ENCODE measurements around the gene MS4A5. TPM values are rescaled to one million over a fixed set of nuclear protein-coding genes. Genes with fewer than 3 reads are reported as not detected.

MS4A5 gene
- total and polyA plus RNA-seq, 2 donors (not counting 3 experiments of a cell fraction or from before 2014, with no cell fraction given) = not detected

DNA sequence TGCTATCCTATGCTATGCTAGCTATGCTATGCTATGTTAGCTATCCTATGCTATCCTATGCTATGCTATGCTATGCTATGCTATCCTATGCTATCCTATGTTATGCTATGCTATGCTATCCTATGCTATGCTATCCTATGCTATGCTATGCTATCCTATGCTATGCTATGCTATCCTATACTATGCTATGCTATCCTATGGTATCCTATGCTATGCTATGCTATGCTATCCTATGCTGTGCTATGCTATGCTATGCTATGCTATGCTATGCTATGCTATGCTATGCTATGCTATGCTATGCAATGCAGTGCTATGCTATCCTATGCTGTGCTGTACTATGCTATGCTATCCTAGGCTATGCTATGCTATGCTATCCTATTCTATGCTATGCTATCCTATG is 17.7 kb downstream of the MS4A5 start:
- no peak overlapping the region for H3K9ac ChIP-seq (replicated peaks; ENCODE audit: extremely low read depth, insufficient read depth, low read length)
- intact Hi-C loops (cut with micrococcal nuclease) (no loop called here), dilution Hi-C loops (cut with MboI; ENCODE audit: extremely low pct_ligation_motif_present, low sequenced_read_pairs) (no loop called here)
- H3K36me3 ChIP-seq (ENCODE audit: control insufficient read depth in 2 of 2, extremely low read depth in 1 of 2, insufficient read depth in 2 of 2, low read length in 2 of 2) = no peaks in the 10 kb centered on the region
- DNase-seq (ENCODE audit: low read depth, low spot score) (no peak), FAIRE-seq (no peak)
- H3K9me1 ChIP-seq (replicated peaks; ENCODE audit: control insufficient read depth, extremely low read depth, insufficient read depth, low read length) = no peaks in the 10 kb centered on the region
- CTCF ChIA-PET = no interaction called here
- no peaks in the 10 kb centered on the region for H3K27me3 ChIP-seq (ENCODE audit: control insufficient read depth in 2 of 2, insufficient read depth in 2 of 2, low read length in 2 of 2)
- no peaks in the 10 kb centered on the region for H3K79me2 ChIP-seq (ENCODE audit: control insufficient read depth, insufficient read depth, low read length)
- no peak overlapping the region for H3K27ac ChIP-seq (ENCODE audit: insufficient read depth, low read depth, low read length)
- BruUV-seq (replicated peaks) = no TSS peak
- H3K4me3 ChIP-seq (replicated peaks in 1 of 3; ENCODE audit: insufficient read depth in 1 of 3, low read depth in 1 of 3, low read length in 3 of 3) = no peak overlapping the region
- POLR2A ChIA-PET = no interaction called here
- no peaks in the 10 kb centered on the region for H4K20me1 ChIP-seq (replicated peaks; ENCODE audit: control insufficient read depth, extremely low read depth, insufficient read depth, low read length)
- H2AFZ ChIP-seq (ENCODE audit: low read depth, low read length) = no peak overlapping the region
- H3K4me2 ChIP-seq (ENCODE audit: insufficient read depth, low read length) = no peak overlapping the region
- H3K9me3 ChIP-seq (replicated peaks; ENCODE audit: control insufficient read depth, insufficient read depth, low read length) = no peaks in the 10 kb centered on the region
- TF ChIP-seq JUN (IDR thresholded peaks at IDR 0.05; ENCODE audit: borderline replicate concordance, insufficient read depth, insufficient read length, low read depth) = no peak
- TF ChIP-seq MYC (IDR thresholded peaks at IDR 0.05; ENCODE audit: low read depth, low read length) = no peak
- no peak for TF ChIP-seq EZH2 (IDR thresholded peaks at IDR 0.05; ENCODE audit: borderline replicate concordance, low read depth, low read length, severe bottlenecking)
- TF ChIP-seq GATA2 (IDR thresholded peaks at IDR 0.05; ENCODE audit: insufficient read depth, insufficient read length, low read depth, low read length) = no peak
- TF ChIP-seq, protein P1, sequence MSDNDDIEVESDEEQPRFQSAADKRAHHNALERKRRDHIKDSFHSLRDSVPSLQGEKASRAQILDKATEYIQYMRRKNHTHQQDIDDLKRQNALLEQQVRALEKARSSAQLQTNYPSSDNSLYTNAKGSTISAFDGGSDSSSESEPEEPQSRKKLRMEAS (IDR thresholded peaks at IDR 0.05; ENCODE audit: insufficient read depth, insufficient read length) = no peak
- no peak for TF ChIP-seq FOS (IDR thresholded peaks at IDR 0.05; ENCODE audit: borderline replicate concordance, insufficient read depth, low read length)
- no peak for TF ChIP-seq POLR2AphosphoS5 (IDR thresholded peaks at IDR 0.05; ENCODE audit: insufficient read depth, low read depth, low read length)
- TF ChIP-seq, protein P2, sequence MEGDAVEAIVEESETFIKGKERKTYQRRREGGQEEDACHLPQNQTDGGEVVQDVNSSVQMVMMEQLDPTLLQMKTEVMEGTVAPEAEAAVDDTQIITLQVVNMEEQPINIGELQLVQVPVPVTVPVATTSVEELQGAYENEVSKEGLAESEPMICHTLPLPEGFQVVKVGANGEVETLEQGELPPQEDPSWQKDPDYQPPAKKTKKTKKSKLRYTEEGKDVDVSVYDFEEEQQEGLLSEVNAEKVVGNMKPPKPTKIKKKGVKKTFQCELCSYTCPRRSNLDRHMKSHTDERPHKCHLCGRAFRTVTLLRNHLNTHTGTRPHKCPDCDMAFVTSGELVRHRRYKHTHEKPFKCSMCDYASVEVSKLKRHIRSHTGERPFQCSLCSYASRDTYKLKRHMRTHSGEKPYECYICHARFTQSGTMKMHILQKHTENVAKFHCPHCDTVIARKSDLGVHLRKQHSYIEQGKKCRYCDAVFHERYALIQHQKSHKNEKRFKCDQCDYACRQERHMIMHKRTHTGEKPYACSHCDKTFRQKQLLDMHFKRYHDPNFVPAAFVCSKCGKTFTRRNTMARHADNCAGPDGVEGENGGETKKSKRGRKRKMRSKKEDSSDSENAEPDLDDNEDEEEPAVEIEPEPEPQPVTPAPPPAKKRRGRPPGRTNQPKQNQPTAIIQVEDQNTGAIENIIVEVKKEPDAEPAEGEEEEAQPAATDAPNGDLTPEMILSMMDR (IDR thresholded peaks at IDR 0.05; ENCODE audit: extremely low read depth in 1 of 2, insufficient read depth in 1 of 2, low read depth in 1 of 2, low read length in 2 of 2) = no peak
- no peak for TF ChIP-seq POLR2A (IDR thresholded peaks at IDR 0.05; ENCODE audit: low read depth, low read length)
- H3K4me1 ChIP-seq (ENCODE audit: control insufficient read depth, extremely low read depth, insufficient read depth, low read length) = no peaks in the 10 kb centered on the region

All from endothelial cell of umbilical vein (primary cell).